VCaP (cell line): ENCODE measurements around the gene CEP85L.

ENCODE experiments used
- H3K27ac ChIP-seq: fragments of 450-650 bp; 2 replicates; pipeline ENCODE4 v1.5.1; 2017
- CTCF ChIP-seq: fragments of 450-650 bp; conservative IDR thresholded peaks from 2 replicates; pipeline ENCODE4 v1.5.1; 2017; ENCODE audit warnings: mild to moderate bottlenecking, moderate library complexity

CEP85L gene

GRCh38 chr6:118672678-118673077 is 21.3 kb upstream of the CEP85L start:
- TF ChIP-seq CTCF, result no peak
- H3K27ac ChIP-seq, result no peak overlapping the region

GRCh38 chr6:118669561-118669960 is 18.2 kb upstream of the CEP85L start:
- H3K27ac ChIP-seq, result no peak overlapping the region
- TF ChIP-seq CTCF, result no peak

GRCh38 chr6:118668761-118669385 is 17.5 kb upstream of the CEP85L start:
- no peak overlapping the region for H3K27ac ChIP-seq
- TF ChIP-seq CTCF, result no peak

- TF ChIP-seq CTCF, result no peak
- no peak overlapping the region for H3K27ac ChIP-seq
Observed at GRCh38 chr6:118667988-118668387, 16.6 kb upstream of the CEP85L start.

- no peak overlapping the region for H3K27ac ChIP-seq
- TF ChIP-seq CTCF, result no peak
Observed at GRCh38 chr6:118665011-118665410, 13.6 kb upstream of the CEP85L start.

GRCh38 chr6:118663993-118664985 is 12.9 kb upstream of the CEP85L start:
- no peak for TF ChIP-seq CTCF
- H3K27ac ChIP-seq, result no peak overlapping the region

GRCh38 chr6:118661831-118662230 is 10.4 kb upstream of the CEP85L start:
- no peak for TF ChIP-seq CTCF
- no peak overlapping the region for H3K27ac ChIP-seq
